Measurements from ENCODE around the gene NPIPA7.
"Not testable (repeated sequence)": the region's sequence is repeated elsewhere in the genome, so short reads cannot be mapped to it uniquely, and the experiment has no call there.

NPIPA7 gene

GRCh38 chr16:16420515-16420914 is 41.6 kb downstream of the NPIPA7 start:
- not testable (repeated sequence) for DNase-seq (ENCODE audit: low read depth)

- not testable (repeated sequence) for DNase-seq (ENCODE audit: low read depth)
These were observed 46.2 kb downstream of the NPIPA7 start for GRCh38 chr16:16425146-16425545.

GRCh38 chr16:16431135-16431534 is 52.2 kb downstream of the NPIPA7 start:
- not testable (repeated sequence) for DNase-seq (ENCODE audit: low read depth)

GRCh38 chr16:16434711-16435110 is 55.8 kb downstream of the NPIPA7 start:
- not testable (repeated sequence) for DNase-seq (ENCODE audit: low read depth)

- not testable (repeated sequence) for DNase-seq (ENCODE audit: low read depth)
These were observed 62.5 kb downstream of the NPIPA7 start for GRCh38 chr16:16441401-16441800.
